ENCODE data around the gene FTCD. TPM values are rescaled to one million over a fixed set of nuclear protein-coding genes. Genes with fewer than 3 reads are reported as not detected.

Gene FTCD
- total RNA-seq, 4 donors from 2014 or later: 4.5 to 7.0 TPM; not detected in 2

GRCh38 chr21:46117586-46118315, 37.6 kb downstream of the FTCD start:
- no peaks in the 10 kb centered on the region for H3K27me3 ChIP-seq
- no peak overlapping the region for H3K4me3 ChIP-seq
- no peak for TF ChIP-seq CTCF (IDR thresholded peaks at IDR 0.05)
- no peak for TF ChIP-seq POLR2A (IDR thresholded peaks at IDR 0.05)
- no peaks in the 10 kb centered on the region for H3K36me3 ChIP-seq
- no peaks in the 10 kb centered on the region for H3K4me1 ChIP-seq
- intact Hi-C loops (cut with DNase I; ENCODE audit: low total_unique reads): no loop called here
- H3K27ac ChIP-seq: peak overlapping the region in 1 of 2 donors; percentile 0
- H3K9me3 ChIP-seq: no peaks in the 10 kb centered on the region
- DNase-seq: peak; percentile 13 to 20

DNA sequence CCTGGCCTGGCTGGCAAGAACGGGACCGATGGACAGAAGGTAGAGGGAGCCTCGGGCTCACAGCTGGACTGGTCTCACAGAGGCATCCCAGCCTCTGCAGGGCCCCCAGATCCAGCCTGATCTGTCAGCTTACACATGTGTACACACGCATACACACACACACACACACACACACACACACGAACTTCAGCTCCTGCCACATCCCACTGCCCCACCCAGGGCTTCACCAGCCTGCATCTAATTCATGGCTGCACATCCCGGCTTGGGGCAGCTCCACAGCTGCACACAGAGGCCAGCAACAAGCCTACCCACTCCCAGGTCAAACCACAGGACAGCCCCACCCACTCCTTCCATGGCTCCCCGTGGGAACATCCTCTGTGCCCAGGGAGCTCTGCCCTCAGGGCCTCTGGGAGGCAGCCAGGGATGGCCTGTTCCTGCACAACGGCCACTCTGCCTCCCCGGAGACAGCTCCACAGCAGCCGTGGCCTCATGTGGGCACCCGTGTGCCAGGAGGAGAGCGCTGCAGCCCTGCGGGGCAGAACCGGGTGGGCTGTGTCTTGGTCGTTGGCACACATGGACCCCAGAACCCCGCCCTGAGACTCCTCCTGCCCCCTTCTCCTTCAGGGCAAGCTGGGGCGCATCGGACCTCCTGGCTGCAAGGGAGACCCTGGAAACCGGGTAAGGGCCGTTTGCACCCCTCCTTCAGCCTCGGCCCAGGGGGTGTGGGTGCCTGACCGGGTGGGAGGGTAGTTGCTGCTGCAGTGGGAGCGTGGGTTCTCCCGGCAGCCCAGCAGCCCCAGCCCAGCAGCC, 38.4 kb downstream of the FTCD start:
- H3K4me3 ChIP-seq: no peak overlapping the region
- no peaks in the 10 kb centered on the region for H3K9me3 ChIP-seq
- no peaks in the 10 kb centered on the region for H3K4me1 ChIP-seq
- peak; percentile 16 to 18 for DNase-seq
- H3K36me3 ChIP-seq: no peaks in the 10 kb centered on the region
- no peak for TF ChIP-seq POLR2A (IDR thresholded peaks at IDR 0.05)
- no peak for TF ChIP-seq CTCF (IDR thresholded peaks at IDR 0.05)
- peak overlapping the region in 1 of 2 donors; percentile 15 for H3K27ac ChIP-seq
- intact Hi-C loops (cut with DNase I; ENCODE audit: low total_unique reads): no loop called here
- no peaks in the 10 kb centered on the region for H3K27me3 ChIP-seq

GRCh38 chr21:46116189-46116775, 39.1 kb downstream of the FTCD start:
- intact Hi-C loops (cut with DNase I; ENCODE audit: low total_unique reads): no loop called here
- Histone ChIP-seq H3K27ac (peak overlapping the region in 1 of 2 donors; percentile 15), H3K27me3 (no peaks in the 10 kb centered on the region), H3K4me3 (no peak overlapping the region), H3K36me3 (no peaks in the 10 kb centered on the region), H3K4me1 (peaks cover 0 to under 1% of the 10 kb centered on the region in 2 donors), H3K9me3 (no peaks in the 10 kb centered on the region)
- DNase-seq: peak; percentile 14 to 16
- TF ChIP-seq CTCF (IDR thresholded peaks at IDR 0.05) (no peak), POLR2A (IDR thresholded peaks at IDR 0.05) (no peak)

DNA sequence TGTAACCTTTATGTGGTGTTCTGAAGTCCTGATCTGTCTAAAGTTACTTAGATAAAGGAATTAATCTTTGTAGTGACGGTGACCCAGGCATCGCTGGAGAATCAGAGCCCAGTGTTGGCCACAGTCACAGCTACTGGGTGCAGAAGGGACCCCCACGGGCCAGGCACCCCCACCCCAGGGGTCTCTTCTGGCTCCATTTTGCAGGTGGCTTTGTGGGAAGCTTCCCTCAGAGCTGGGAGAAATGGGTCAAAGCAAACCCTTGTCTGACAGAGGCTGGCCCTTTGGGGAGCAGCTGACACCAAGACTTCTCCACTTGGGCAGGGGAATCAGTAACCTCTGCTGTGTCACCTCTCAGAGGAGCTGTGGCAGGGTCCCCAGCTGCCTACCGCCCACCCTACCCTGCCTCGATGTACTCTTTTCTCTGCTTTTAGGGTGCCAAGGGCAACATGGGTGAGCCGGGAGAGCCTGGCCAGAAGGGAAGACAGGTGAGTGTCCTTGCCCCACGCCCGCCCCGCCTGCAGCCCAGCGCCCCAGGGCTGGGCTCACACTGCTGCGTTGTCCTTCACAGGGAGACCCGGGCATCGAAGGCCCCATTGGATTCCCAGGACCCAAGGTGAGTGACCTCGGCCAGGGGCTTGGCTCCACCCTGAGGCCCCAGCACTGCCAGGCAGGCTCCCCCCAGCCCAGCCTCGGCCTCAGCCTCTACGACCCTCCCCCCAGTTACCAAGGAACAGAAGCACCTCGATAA, 39.8 kb downstream of the FTCD start:
- intact Hi-C loops (cut with DNase I; ENCODE audit: low total_unique reads): no loop called here
- TF ChIP-seq CTCF (IDR thresholded peaks at IDR 0.05) (no peak), POLR2A (IDR thresholded peaks at IDR 0.05) (no peak)
- Histone ChIP-seq H3K4me1 (peaks cover 0 to 7% of the 10 kb centered on the region in 2 donors), H3K36me3 (no peaks in the 10 kb centered on the region), H3K27me3 (no peaks in the 10 kb centered on the region), H3K27ac (peak overlapping the region in 1 of 2 donors; percentile 15), H3K4me3 (no peak overlapping the region), H3K9me3 (no peaks in the 10 kb centered on the region)
- peak; percentile 11 to 14 for DNase-seq

Data from uterus (tissue), 4 donors.